Measurements from ENCODE around the gene SLC66A2.
"Not testable (repeated sequence)": the region's sequence is repeated elsewhere in the genome, so short reads cannot be mapped to it uniquely, and the experiment has no call there.

The SLC66A2 gene

DNA sequence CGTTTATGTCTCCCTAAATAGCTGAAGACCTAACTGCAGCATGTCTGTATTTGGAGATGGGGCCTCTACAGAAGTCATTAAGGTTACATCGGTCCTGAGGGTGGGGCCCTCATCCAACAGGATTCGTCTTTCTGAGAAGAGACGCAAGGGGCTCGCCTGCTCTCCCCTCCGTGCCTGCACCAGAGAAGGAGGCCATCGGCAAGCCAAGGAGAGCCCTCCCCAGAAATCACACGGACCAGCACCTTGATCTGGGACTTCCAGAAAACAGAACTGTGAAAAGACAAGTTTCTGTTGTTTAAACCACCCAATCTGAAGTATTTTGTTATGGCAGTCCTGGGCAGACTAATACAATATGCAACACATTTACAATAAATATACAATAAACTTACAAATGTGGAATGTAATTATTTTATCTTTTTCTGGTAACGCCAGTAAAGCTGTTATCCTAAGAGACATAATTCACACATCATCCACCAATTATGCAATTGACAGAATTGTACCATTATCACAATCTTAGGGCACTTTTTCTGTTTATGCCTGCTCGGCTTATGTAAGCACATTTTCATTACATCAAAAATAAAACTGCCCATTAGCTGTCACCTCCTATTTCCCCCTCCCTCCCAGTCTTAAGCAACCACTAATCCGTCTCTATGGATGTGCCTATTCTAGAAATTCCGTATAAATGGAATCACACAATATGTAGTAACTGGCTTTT lies 19.1 kb upstream of the SLC66A2 start:
- no peak for DNase-seq

DNA sequence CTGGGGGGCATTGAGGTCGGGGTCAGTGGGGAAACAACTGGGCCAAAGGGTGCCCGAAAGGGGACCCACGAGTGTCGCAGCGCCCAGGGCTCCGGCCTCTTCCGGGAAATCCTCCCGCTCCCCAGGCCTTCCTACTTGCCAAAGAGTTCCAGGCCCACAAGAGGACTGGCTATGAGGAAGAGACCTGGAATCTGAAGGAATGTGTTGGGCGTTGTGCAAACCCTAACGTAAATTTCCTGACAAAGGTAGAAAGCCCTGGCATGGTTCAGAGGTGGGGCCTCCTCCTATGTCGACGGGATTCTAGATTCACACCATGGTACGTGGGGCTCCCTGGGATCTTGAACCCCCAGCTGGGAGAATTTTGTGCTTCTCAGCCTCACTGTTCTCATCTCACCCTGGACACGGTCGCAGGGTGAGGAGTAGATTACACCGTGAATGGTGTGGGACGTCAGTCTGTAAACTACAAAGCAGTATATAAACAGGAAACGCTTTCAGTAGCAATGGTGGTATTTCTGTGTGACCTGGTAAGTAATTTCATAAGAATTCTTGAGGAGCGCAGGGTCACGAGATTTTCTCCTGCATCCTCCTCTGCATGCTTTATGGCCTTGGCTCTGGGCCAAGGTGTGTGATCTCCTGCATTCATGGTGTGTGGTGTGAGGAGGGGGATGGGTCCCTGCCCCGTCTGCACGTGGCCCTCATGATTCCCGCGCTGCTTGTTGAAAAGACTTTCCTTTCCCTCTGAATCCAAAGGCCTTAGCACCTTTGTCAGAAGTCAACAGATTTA lies 13.9 kb upstream of the SLC66A2 start:
- DNase-seq: no peak

DNA sequence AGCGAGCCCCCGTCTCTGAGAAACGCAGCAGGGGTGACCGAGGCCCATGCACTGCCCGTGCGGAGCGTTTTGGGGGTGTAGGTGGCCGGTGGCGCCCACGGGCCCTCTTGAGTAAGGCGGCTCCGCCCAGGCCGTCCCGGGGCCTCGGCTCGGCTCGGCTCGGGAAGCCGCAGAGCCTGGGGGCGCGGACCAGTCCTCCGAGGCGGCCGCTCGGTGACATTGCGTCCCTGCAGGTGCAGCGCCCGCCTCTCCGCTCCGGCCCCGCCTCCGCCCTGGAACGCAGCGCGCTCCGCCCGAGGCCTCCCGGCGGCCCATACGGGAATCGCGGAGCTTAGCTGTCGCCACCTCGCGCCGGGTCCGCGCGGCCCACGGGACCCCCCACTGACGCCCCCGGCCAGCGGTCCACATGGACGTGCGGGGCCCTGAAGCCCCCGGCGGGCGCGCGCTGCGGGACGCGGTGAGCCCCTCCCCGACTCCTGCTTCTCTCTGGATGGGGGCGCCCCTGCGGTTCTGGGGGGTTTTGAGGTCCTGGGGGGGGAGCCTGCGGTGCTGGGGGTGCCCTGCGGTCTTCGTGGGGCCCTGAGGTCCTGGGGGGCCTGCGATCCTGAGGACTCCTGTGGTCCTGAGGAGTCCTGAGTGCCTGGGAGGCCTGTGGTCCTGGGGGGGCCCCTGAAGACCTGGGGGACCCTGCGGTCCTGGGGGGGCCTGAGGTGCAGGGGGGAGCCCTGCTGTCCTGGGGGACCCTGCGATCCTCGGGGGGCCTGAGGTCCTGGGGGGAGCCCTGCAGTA lies 13.1 kb upstream of the SLC66A2 start, which contains the start of gene HSBP1L1:
HSBP1L1 (plus strand) TSS at position 314 of the 789 bp plus-strand sequence; CDS start at position 407, 93 bp downstream.
- DNase-seq: peak; percentile 77

DNA sequence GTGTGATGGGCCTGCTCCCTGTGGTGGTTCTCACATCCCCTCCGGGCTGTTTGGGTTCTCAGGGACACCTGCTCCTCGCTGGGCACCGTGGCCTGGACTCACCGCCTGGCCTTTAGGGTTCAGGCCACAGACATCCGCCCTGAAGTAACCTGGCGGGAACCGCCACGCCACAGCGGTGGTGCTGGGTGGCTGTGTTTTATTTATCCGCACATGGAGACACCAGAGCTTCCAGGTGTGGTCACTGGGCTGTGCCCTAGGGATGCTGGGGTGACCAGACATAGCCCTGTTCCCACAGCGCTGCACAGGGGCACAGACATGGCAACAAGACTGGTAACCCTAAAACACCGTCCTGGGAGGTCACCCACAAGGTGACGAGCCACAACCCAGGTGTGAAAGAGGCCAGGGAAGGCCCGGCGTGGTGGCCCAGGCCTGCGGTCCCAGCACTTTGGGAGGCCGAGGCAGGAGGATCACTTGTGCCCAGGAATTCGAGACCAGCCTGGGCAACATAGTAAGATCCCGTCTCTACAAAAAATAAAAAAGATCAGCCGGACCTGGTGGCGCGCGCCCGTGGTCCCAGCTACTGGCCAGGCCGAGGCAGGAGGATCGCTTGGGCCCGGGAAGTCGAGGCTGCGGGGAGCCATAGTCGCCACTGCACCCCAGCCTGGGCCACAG lies 12.3 kb upstream of the SLC66A2 start:
- DNase-seq: no peak

DNA sequence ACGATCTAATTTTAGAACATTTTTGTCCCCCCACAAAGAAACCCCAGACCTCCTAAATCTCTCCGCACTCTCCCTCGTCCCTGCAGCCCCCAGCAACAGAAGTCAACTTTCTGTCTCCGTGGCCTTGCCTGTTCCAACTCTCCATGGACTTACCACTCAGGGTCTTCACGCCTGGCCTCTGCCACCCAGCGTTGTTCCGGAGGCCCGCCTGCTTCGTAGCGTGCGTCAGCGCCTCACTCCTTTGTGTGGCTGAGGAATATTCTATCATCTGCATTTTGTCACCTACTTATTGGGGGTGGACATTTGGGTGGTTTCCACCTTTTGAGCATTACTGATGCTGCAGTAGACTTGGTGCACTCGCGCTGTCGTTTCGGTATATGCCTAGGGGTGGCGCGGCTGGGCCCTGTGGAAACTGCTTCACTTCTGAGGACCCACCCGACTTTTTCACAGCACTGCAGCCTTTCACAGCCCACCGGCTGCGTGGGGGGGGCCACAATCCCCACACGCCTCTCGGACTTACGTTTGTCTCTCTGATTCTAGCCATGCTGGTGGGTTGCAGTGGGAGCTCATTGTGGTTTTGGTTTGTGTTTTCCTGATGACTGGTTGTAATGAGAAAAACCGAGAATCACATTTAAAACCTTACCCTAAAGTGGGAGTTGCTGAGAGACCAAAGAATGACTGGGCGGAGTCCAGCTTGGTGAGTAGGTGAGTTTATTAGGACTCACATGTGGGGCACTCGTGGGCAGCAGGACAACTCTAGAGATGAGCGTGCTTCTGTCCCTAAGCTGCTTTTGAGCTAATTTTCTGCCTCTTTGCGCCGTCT lies 11.6 kb upstream of the SLC66A2 start:
- DNase-seq: peak; percentile 40

DNA sequence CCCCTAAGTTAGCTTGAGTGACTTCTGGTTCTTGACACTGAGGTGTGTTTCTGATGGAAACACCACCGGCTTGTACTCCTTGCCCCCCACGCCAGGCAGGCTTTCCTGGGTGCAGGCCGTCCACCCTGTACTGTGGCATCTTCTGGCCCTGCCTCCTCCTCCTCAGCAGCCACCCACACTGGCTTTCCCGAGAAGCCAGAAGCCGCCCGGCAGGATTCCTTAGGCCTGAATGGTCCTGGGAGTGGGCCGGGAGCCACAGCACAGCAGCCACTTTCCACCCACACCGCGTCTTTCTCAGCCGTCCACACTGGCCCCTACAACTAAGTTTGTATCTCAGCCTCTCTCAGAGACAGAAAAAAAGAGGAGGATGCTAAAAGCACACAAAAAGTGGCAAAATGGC lies 10.9 kb upstream of the SLC66A2 start:
- DNase-seq: no peak

DNA sequence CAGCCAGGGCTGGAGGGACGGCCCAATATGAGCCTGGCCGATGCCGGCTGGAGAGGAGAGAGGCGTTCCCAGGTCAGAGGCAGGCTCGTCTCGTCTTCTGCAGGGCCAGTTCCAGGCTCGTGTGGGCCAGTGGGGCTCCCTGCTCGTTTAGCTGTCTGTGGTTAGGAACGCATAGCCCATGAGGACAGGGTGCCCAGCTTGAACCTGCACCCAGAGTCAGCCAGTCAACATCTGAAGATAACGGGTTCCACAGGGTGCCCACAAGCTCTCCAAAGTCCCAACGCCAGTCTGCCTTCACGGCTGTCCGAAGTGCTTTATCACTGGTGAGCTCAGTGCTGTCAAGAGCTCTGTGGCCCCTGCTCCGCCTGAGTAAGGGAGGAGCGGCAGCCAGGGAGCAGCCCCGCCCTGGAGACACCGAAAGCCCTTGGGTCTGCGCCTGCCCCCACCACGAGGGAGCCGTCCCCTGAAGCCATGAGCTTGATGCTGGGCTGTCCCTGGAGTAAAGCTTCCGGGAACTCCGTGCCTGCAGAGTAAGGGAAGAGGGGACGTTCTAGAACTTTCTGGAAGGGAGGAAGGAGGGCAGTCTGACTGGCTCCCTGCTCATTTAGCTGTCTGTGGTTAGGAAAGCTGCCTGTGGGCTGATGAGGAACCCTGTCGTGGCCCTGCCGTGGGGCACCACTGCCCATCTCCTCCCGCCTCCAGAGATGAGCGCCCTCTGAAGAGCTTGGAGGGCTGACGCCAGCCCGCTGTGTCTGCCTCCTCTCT lies 10.3 kb upstream of the SLC66A2 start:
- no peak for DNase-seq

DNA sequence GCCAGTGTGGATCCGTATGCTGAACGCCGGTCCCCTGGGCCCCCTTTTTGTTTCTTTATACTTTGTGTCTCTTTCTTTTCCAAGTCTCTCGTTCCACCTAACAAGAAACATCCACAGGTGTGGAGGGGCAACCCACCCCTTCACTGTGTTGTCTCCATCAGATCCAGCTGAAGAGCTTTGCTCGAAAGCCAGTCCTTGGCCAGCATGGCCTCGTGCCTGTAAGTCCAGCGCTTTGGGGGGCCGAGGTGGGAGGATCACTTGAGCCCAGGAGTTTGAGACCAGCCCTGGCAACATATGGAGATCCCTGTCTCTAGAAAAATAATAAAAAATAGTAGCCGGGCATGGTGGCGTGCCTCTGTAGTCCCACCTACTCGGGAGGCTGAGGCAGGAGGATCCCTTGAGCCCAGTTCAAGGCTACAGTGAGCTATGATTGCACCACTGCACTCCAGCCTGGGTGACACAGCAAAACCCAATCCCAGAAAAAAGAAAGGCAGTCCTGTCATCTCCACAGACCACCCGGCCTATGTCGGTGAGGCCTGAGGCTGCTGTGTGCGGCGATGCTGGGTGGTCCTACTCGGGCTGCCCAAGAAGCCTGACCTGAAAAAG lies 9.6 kb upstream of the SLC66A2 start:
- DNase-seq: no peak

DNA sequence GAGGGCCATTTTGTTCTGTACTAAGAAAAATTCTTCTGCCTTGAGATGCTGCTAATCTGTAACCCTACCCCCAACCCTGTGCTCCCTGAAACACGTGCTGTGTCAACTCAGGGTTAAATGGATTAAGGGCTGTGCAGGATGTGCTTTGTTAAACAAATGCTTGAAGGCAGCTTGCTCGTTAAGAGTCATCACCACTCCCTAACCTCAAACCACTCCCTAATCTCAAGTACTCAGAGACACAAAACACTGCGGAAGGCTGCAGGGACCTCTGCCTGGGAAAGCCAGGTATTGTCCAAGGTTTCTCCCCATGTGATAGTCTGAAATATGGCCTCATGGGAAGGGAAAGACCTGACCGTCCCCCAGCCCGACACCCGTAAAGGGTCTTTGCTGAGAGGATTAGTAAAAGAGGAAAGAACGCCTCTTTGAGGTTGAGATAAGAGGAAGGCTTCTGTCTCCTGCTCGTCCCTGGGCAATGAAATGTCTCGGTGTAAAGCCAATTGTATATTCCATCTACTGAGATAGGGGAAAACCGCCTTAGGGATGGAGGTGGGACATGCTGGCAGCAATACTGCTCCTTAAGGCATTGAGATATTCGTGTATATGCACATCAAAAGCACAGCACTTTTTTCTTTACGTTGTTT lies 8.8 kb upstream of the SLC66A2 start:
- DNase-seq: not testable (repeated sequence)

DNA sequence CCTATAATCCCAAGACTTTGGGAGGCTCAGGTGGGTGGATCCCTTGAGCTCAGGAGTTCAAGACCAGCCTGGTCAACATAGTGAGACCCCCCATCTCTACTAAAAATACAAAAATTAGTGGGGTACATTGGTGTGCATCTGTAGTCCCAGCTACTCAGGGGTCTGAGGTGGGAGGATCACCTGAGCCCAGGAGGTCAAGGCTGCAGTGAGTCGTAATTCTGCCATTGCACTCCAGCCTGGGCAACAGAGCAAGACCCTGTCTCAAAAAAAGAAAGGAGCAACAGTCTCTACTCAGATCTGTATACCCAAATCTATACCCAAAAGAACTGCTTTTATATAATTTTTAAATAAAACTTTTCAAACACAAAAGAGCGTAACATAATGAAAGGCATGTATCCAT lies 7.5 kb upstream of the SLC66A2 start:
- DNase-seq: no peak

DNA sequence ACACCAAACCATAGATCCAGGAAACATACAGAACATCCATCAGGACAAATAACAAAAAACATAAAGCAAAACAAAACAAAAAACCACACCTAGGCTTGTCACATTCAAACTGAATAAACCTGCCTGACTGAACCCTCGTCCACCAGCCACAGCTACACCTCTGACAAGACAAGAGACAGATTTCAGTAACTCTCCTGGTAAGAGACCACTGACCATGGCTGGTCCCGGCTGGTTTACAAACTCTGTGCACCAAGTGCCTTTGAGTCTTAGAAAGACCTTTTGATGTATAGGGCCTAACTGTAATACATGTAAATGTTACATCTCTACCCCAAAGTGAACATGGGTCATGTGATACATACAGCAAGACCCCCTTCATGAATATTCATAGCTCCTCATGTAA lies 4.8 kb upstream of the SLC66A2 start:
- no peak for DNase-seq

DNA sequence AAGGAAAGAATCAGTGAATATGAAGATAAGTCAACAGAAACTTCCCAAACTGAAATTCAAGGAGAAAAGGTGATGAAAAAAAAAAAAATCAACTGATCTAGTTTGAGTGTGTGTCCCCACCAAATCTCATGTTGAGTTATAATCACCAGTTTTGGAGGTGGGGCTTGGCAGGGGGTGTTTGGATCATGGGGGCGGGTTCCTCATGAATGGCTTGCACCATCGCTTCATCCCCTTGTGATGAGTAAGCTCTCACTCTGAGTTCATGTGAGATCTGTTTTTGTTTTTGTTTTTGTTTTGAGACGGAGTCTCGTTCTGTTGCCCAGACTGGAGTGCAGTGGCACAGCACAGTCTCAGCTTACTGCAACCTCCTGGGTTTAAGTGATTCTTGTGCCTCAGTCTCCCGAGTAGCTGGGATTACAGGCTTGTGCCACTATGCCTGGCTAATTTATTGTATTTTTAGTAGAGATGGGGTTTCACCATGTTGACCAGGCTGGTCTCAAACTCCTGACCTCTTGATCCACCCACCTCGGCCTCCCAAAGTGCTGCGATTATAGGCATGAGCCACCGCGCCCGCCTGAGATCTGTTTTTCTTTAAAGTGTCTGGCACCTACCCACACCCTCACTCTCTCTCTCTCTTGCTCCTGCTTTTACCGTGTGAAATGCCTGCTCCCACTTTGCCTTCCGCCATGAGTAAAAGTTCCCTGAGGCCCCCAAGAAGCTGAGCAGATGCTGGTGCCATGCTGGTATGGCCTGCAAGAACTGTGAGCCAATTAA lies 4.0 kb upstream of the SLC66A2 start:
- DNase-seq: no peak

DNA sequence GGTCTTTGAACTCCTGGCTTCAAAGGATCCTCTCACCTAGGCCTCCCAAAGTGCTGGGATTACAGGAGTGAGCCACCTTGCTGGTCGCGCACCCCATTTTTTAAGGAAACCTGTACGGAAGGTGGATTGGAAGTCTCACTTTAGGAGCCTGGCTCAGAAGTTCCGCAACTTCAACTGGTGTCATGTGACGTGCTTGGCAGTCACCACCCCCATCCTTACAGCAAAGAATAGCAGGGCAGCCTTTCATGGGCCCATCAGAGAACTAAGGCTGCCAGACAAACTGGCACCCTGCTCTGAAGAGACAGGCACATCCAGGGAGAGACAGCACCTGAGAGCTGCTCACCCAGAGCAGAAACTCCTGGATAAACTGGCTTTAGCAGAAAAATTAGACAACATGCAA lies 3.3 kb upstream of the SLC66A2 start:
- no peak for DNase-seq

DNA sequence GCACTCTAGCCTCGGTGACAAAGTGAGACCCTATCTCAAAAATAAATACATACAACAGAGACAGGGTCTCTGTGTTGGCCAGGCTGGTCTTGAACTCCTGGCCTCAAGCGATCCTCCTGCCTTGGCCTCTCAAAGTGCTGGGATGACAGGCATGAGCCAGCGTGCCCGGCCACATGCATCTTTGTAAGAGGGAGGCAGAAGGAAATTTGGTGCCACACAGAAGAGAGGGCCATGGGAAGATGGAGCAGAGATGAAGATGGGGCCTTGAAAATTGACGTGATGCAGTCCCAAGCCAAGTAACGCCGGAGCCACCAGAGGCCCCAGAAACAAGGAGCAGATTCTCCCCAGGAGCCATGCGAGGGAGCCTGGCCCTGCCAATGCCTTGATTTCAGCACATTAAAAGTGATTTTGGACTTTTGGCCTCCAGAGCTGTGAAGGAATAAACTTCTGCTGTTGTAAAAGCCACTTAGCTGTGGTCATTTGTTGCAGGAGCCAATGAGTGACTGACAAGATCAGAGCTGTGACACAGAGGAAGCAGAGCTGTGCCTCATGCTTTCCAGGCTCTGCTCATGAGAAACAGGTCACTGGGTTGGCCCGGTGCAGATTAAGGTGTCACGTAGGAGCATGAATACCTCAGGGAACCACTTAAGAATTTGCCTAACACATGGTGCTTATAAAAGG lies 2.7 kb upstream of the SLC66A2 start:
- DNase-seq: no peak

DNA sequence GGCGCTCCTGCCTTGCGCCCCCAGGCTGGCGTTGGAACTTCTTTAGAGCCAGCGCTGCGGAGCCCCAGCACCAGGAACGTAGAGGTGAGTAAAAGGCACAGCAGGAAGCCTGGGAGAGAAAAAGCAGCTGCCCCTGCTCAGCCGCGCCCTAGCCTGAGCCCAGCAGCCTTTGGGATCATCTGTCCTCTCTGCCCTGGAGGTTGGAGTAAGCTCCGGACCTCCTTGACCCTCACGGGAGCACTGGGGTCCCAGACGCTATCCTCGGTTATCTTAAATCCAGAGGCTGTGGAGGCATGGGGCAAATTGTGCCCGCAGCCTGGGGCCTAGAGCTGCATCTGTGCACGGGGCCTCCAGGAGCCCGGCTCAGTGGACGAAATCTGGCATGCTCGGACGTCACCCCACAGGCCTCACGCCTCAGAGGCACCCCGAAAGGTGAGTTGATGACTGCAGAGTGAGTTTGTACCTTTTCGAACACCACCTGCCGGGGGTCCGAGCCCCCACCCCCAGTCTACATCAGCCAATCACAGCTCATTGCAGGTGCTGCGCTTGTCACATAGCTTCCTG lies 1.6 kb upstream of the SLC66A2 start:
- DNase-seq: no peak

DNA sequence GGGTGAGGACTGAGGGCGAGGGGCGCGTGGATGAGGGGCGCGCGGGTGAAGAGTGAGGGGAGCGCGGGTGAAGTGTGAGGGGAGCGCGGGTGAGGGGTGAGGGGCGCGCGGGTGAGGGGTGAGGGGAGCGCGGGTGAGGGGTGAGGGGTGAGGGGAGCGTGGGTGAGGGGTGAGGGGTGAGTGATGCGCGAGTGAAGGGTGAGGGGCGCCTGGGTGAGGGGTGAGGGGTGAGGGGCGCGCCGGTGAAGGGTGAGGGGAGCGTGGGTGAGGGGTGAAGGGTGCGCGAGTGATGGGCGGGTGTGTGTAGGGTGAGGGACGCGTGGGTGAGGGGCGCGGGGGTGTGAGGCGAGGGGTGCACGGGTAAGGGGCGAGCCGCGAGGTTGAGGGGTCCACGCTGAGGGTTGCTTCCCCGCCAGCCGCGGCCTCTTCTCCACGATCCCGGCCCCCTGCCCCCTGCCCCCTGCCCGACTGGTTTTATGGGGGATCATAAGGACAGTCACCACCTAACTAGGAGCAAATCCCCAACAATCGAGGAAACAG lies 1.1 kb upstream of the SLC66A2 start:
- DNase-seq: no peak

DNA sequence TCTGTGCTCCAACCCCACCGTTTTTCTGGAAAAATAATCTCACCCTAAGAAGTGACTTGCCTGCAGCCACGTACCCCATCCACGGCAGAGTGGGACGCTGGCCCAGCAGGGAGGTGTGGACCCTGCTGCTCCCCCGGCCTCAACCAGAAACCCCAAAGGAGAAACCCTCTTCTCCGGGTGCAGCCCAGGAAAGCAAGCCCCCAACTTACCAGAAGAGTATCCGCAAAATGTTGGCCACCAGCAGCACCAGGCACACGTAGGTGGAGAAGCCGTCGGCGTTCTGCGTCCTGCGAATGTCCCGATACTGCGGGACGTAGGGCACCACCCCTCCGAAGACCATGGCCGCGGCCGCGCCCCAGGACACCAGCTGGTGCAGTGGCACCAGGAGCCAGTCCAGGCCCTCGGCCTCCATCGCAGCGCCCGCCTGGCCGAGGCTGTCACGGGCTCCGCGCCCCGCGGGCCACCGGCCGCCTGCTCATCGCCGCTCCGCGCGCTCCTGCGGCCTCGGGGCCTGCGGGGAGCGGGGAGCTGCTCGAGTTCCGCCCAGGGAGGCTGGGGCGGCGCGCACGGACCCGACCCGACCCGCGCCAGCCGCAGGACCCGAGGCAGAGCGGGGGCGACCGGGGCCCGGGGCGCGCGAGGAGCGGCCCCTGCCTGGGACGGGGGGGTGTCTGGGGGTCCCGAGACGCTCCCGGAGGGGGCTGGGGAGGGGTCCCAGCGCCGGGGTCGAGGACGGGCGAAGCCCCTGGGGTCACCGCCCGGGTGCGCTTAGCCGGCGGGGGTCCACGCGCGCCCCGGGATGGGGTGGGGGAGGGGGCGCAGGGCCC lies 725 bp downstream of the SLC66A2 start:
- peak; percentile 44 for DNase-seq

Measured in activated T-cell treated with anti-CD3 and anti-CD28 coated beads, Interleukin-2, amount 50 U/mL, for 1 hour (primary cell).